Sigmoid colon (tissue), 7 donors: Measurements from ENCODE around the gene KATNB1. TPM values are rescaled to one million over a fixed set of nuclear protein-coding genes. Genes with fewer than 3 reads are reported as not detected.

ENCODE experiments used
- DNase-seq: peaks from one replicate; pipeline ENCODE4 v3.0.0-alpha.2; 2019
- H3K27ac ChIP-seq, 4 donors: fragments of 200-600 bp; sonication (generic); one replicate each; pipeline ENCODE4 v1.5.1; 2016 to 2019; ENCODE audit warnings: mild to moderate bottlenecking in 1 of 4
- H3K27me3 ChIP-seq, 3 donors: fragments of 200-600 bp; sonication (generic); one replicate each; pipeline ENCODE4 v1.5.1; 2019; ENCODE audit warnings: mild to moderate bottlenecking in 1 of 3
- H3K36me3 ChIP-seq, 4 donors: fragments of 200-600 bp; sonication (generic); one replicate each; pipeline ENCODE4 v1.5.1; 2016 to 2019
- H3K4me1 ChIP-seq, 4 donors: fragments of 200-600 bp; sonication (generic); one replicate each; pipeline ENCODE4 v1.5.1; 2017 to 2019
- H3K4me3 ChIP-seq, 4 donors: fragments of 200-600 bp; sonication (generic); one replicate each; pipeline ENCODE4 v1.5.1; 2017 to 2019; ENCODE audit warnings: mild to moderate bottlenecking in 2 of 4, moderate library complexity in 1 of 4
- H3K9me3 ChIP-seq, 4 donors: fragments of 200-600 bp in 3 of 4; sonication (generic) in 3 of 4; one replicate each; pipeline versions ENCODE4 v1.5.1 to v1.6.1; 2013 to 2019
- EP300 ChIP-seq, 4 donors: sonication (generic); formaldehyde crosslinking; IDR thresholded peaks; one replicate each; pipeline ENCODE4 v1.6.1; 2017; ENCODE audit warnings: antibody characterized with exemption in 4 of 4
- POLR2A ChIP-seq, 2 donors: fragments of 450-650 bp; IDR thresholded peaks; one replicate each; pipeline ENCODE4 v1.6.1; 2016; ENCODE audit warnings: antibody characterized with exemption in 2 of 2, mild to moderate bottlenecking in 2 of 2, moderate library complexity in 2 of 2
- POLR2AphosphoS5 ChIP-seq, 4 donors: sonication (generic); formaldehyde crosslinking; IDR thresholded peaks; one replicate each; pipeline ENCODE4 v1.6.1; 2017; ENCODE audit warnings: antibody characterized with exemption in 4 of 4
- WGBS, 2 donors: extraction: QIAGEN DNeasy Blood & Tissue Kit; methylation state at CpG; one replicate each; pipeline ENCODE4 v1.1.7; 2013; 5-methylcytosine and 5-hydroxymethylcytosine counted together
- intact Hi-C: fragments of 100-400 bp; cut with DNase I; formaldehyde crosslinking; loops from one replicate; pipeline ENCODE4 v1.15.1; 2023
- polyA plus RNA-seq, 3 donors: library from polyadenylated mRNA; stranded (reverse); fragments of 200-250 nt; gene quantifications; one replicate each; pipeline ENCODE4 v1.2.3, GENCODE V29; 2013
- total RNA-seq, 4 donors: library from RNA; depleted of rRNA; stranded (reverse); fragments of >200 nt; gene quantifications; one replicate each; pipeline ENCODE4 v1.1.0, GENCODE V29; 2016
- TF ChIP-seq, protein P1 (sequence below), 4 experiments: fragments of 450-650 bp in 3 of 4; fragments of 200-600 bp in 1 of 4; IDR thresholded peaks; one replicate each; pipeline ENCODE4 v1.5.1; 2016 to 2019; ENCODE audit warnings: antibody characterized with exemption in 4 of 4, mild to moderate bottlenecking in 3 of 4, moderate library complexity in 2 of 4
- donor health status: healthy with polysubstance abuse.
- donor health status: Bipolar disorder and iron deficiency.
- donor health status: healthy.

Gene KATNB1
- total and polyA plus RNA-seq, 7 donors, result 4.3 to 18.6 (median 10.2) TPM

DNA sequence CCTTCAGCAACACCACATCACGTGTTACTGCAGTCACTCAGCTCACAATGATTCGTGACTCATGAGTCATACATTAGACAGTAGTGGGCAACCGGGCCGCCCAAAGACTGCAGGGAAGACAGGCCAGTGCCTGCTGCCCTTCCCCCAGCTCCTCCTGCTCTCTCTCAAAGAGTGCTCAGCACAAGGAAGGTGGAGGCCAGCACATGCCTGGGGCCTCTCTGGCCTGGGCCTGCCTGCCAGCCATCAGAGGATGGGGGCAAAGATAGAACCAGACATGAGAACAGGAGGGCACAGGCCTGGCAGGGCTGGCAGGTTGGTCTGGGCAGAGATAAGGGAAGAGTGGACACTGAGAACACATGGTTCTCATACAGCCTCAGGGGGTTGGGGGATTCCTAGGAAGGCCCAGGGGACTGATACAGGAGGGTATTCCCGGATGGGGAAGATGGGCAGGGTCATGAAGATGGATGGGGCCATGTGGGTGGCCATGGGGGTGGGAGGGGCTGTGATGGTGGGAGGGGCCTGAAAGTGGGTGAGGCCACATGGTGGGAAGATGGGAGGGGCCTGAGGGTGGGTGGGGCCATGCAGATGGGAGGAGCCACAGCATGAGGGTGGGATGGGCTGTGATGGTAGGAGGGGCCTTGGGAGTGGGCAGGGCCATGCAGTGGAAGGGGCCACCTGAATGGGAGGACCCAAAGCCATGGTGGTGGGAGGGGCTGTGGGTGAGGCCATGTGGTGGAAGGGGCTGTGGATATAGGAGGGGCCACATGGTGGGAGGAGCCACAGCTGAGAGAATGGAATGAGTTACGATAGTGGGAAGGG, 29.0 kb downstream of the KATNB1 start:
- no peak for TF ChIP-seq POLR2A (IDR thresholded peaks at IDR 0.05)
- no peak for TF ChIP-seq EP300 (IDR thresholded peaks at IDR 0.05)
- TF ChIP-seq, protein P1, sequence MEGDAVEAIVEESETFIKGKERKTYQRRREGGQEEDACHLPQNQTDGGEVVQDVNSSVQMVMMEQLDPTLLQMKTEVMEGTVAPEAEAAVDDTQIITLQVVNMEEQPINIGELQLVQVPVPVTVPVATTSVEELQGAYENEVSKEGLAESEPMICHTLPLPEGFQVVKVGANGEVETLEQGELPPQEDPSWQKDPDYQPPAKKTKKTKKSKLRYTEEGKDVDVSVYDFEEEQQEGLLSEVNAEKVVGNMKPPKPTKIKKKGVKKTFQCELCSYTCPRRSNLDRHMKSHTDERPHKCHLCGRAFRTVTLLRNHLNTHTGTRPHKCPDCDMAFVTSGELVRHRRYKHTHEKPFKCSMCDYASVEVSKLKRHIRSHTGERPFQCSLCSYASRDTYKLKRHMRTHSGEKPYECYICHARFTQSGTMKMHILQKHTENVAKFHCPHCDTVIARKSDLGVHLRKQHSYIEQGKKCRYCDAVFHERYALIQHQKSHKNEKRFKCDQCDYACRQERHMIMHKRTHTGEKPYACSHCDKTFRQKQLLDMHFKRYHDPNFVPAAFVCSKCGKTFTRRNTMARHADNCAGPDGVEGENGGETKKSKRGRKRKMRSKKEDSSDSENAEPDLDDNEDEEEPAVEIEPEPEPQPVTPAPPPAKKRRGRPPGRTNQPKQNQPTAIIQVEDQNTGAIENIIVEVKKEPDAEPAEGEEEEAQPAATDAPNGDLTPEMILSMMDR (IDR thresholded peaks at IDR 0.05), result no peak
- TF ChIP-seq POLR2AphosphoS5 (IDR thresholded peaks at IDR 0.05), result no peak
- H3K4me1 ChIP-seq, result peaks cover 0 to 7% (median 0%) of the 10 kb centered on the region in 4 donors
- H3K9me3 ChIP-seq, result no peaks in the 10 kb centered on the region
- H3K27me3 ChIP-seq, result no peaks in the 10 kb centered on the region
- intact Hi-C loops, result no loop called here
- H3K36me3 ChIP-seq, result peaks cover 0 to 70% (median 22%) of the 10 kb centered on the region in 4 donors
- no peak for DNase-seq
- WGBS, 2 donors, result 66 to 79% methylated on average over 6 of the region's 6 CpGs
- H3K4me3 ChIP-seq, result no peak overlapping the region
- H3K27ac ChIP-seq, result peak overlapping the region in 1 of 4 donors; percentile 7

DNA sequence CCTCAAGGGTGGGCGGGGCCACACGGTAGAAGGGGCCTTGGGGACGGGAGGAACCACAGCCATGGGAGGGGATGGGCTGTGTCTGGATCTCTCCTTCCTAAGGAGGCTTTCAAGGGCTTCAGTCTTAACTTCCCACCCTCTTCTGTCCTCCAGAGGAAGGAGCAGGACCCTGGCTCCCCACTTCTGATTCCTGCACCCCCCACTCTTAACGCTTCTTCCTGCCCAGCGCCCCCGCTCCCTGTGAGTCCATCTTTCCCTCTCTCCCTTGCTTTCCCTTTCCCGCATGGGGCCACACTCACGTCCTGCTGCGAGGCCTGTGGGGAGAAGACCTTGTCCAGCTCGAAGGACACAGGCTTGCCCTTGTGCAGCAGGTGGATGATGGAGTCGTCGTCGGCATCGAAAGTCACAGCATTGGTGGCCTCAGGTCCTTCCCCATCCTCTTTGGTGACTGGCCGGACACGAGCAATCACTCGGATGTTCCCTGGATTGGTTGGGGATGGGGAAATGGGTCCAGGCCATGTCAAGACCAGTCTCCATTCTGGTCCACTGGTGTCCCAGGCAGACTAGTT, 29.7 kb downstream of the KATNB1 start:
- no peak for TF ChIP-seq POLR2AphosphoS5 (IDR thresholded peaks at IDR 0.05)
- no peak for TF ChIP-seq EP300 (IDR thresholded peaks at IDR 0.05)
- TF ChIP-seq, protein P1 (IDR thresholded peaks at IDR 0.05), result no peak
- no peak for TF ChIP-seq POLR2A (IDR thresholded peaks at IDR 0.05)
- 90 to 95% methylated on average over 17 of the region's 17 CpGs for WGBS, 2 donors
- Histone ChIP-seq H3K27me3 (no peaks in the 10 kb centered on the region), H3K4me3 (no peak overlapping the region), H3K4me1 (peaks cover 0 to 7% (median 0%) of the 10 kb centered on the region in 4 donors), H3K9me3 (no peaks in the 10 kb centered on the region), H3K36me3 (peaks cover 0 to 70% (median 29%) of the 10 kb centered on the region in 4 donors), H3K27ac (no peak overlapping the region)
- intact Hi-C loops, result no loop called here
- no peak for DNase-seq

DNA sequence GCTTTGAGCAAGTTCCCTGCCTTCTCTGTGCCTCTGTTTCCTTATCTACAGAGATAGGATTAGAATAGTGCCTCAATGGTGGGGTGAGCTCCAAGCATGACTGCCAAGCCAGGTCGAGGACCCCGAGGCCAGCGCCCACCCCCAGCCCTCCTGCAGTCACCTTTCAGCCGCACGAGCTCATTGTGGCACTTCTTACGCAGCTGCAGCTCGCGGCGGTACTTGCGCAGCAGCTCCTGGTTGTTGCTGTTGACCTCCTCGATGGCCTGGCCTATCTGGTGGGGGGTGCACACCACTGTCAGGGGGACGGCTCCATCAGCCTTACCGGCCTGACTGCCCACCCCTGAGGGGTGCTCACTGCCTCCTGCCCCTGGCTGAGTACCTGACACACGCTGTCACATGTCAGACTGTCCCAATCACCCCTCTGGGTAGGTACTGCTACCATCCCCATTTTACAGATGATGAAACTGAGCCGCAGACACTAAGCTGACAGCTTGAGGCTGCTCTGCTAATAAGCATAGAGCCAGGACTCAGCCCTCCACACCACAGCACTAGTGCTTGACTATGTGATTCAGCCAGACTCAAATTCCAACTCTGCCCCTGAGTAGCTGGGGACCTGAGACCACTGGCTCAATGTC, 31.3 kb downstream of the KATNB1 start:
- H3K9me3 ChIP-seq, result no peaks in the 10 kb centered on the region
- no peak overlapping the region for H3K4me3 ChIP-seq
- H3K27ac ChIP-seq, result no peak overlapping the region
- DNase-seq, result no peak
- H3K4me1 ChIP-seq, result peaks cover 0 to 7% (median 0%) of the 10 kb centered on the region in 4 donors
- H3K27me3 ChIP-seq, result no peaks in the 10 kb centered on the region
- TF ChIP-seq POLR2AphosphoS5 (IDR thresholded peaks at IDR 0.05) (no peak), EP300 (IDR thresholded peaks at IDR 0.05) (no peak), POLR2A (IDR thresholded peaks at IDR 0.05) (no peak)
- TF ChIP-seq, protein P1 (IDR thresholded peaks at IDR 0.05), result no peak
- WGBS, 2 donors, result 86 to 94% methylated on average over 15 of the region's 15 CpGs
- intact Hi-C loops, result no loop called here
- peaks cover 0 to 73% (median 35%) of the 10 kb centered on the region in 4 donors for H3K36me3 ChIP-seq

DNA sequence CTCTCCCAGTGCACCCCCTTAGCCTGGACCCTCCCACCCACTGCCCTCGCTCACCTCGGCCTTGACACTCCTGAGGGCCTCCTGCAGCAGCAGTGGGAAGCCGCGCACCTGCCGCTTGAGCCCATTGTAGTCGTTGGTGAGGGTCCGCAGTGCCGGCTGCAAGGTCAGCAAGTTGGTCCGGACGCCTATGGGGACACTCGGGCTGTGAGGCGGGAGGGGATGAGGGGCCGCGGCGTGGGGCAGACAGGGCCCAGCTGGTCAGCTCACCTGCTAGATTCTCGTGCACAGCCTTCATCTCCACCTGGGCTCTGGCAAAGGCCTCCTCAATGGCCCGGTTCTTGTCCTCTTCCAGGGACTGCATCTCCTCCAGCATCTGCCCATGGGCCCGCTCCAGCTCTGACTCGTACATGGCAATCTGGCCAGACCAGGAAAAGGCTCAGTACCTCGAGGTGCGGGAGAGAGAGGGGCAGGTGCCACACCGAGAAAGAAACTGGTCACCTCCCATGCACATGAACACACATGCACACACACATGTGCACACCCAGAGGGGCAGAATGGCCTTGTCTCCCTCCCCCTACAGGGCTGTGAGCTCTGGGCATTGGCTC, 34.1 kb downstream of the KATNB1 start:
- TF ChIP-seq, protein P1 (IDR thresholded peaks at IDR 0.05), result no peak
- TF ChIP-seq POLR2A (IDR thresholded peaks at IDR 0.05) (no peak), EP300 (IDR thresholded peaks at IDR 0.05) (no peak), POLR2AphosphoS5 (IDR thresholded peaks at IDR 0.05) (no peak)
- intact Hi-C loops, result no loop called here
- WGBS, 2 donors, result 91 to 96% methylated on average over 22 of the region's 22 CpGs

More for the DNA sequence above, 34.1 kb downstream of the KATNB1 start:
- Histone ChIP-seq H3K4me3 (no peak overlapping the region), H3K27ac (no peak overlapping the region), H3K36me3 (peaks cover 0 to 65% (median 33%) of the 10 kb centered on the region in 4 donors), H3K27me3 (no peaks in the 10 kb centered on the region), H3K9me3 (no peaks in the 10 kb centered on the region), H3K4me1 (peaks cover 0 to under 1% (median 0%) of the 10 kb centered on the region in 4 donors)
- DNase-seq, result no peak
